Measurements from ENCODE around the gene WRAP73.

WRAP73 gene

DNA sequence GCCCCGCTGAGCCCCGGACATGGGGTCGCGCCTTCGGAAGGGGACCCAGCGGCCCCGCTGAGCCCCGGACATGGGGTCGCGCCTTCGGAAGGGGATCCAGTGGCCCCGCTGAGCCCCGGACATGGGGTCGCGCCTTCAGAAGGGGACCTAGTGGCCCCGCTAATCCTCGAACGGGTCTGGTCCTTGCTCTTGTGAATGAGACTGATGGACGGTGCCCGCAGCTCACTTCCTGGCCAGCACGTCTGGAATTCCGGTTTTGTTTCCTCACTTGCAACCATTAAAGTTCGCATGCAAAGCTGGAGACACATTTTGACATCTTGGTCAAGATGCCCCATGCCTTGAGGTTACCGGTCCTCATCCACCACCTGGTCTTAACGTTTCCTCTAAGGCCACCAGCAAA is 5.6 kb downstream of the WRAP73 start:
- DNase-seq, result no peak

DNA sequence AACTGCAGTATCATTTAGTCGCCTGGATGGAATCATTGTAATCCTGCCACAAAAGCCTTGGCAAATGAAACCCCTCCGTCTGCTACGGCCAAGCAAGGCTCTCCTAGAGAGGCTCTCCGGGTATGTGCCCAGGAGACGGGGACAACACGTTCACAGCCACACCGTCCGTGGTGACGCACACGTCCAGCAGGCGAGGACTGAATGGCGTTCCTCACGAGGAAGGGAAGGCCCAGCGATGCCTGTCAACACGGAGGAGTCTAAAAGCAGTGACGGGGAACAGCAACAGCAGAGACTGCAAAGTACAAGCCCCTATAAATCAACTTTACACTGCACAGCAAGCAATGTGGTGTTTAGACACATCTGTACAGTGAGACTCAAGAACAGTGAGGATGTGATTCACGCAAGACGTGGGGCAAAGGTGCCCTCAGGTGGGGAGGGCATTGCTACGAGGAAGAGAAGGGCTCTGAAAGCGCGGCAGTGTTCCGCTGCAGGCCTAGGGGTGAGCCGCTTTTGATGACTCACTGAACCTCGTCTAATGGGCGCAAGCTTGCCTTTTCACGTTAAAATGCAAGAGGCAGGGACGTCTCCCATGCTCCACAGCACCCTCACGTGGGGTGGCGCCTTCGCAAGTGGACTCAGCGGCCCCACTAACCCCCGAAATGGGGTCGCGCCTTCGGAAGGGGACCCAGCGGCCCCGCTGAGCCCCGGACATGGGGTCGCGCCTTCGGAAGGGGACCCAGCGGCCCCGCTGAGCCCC is 6.8 kb downstream of the WRAP73 start:
- no peak for DNase-seq

DNA sequence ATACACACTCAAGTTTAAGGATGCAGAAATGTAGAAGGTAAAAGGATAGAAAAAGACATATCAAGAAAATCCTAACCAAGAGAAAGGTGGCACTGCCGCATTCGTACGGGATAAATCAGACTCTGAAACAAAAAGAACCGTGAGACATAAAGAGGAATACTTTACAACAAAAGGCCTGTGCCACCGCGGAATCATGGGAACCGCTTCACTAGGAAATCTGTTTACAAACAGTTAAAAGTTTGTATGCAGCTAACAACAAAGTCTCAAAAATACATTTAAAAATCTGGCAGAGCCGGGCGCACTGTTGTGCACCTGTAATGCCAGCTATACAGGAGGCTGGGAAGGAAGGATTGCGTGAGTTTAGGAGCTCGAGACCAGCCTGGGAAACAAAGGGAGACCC is 8.1 kb downstream of the WRAP73 start:
- DNase-seq, result no peak

DNA sequence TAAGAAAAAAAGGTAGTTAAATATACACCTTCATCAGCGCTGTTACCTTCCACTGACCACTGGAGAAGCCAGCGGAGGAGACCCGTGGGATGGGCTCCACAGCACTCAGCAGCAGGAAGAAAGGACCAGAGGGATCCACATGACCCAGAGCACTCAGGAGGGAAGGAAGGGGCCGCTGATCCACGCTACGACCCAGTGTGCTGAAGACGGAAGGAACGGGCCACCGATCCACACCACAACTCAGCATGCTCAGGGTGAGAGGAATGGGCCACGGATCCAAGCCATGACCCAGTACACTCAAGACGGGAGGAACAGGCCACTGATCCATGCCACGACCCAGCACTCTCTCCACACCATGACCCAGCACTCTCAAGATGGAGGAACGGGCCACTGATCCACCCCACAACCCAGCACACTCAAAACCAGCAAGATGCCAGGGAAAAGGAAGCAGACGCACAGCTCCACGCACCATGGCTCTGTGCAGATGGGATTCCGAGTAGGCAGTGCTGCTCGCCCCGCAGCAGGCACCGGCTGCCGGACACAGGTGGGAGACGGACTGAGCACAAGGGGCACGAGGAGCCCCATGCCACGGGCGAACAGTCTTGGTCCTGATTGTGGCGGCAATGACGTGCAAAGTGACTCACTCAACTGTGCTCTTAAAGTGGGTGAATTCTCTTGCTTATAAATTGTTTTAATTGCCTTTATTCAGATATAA is 8.7 kb downstream of the WRAP73 start:
- no peak for DNase-seq

DNA sequence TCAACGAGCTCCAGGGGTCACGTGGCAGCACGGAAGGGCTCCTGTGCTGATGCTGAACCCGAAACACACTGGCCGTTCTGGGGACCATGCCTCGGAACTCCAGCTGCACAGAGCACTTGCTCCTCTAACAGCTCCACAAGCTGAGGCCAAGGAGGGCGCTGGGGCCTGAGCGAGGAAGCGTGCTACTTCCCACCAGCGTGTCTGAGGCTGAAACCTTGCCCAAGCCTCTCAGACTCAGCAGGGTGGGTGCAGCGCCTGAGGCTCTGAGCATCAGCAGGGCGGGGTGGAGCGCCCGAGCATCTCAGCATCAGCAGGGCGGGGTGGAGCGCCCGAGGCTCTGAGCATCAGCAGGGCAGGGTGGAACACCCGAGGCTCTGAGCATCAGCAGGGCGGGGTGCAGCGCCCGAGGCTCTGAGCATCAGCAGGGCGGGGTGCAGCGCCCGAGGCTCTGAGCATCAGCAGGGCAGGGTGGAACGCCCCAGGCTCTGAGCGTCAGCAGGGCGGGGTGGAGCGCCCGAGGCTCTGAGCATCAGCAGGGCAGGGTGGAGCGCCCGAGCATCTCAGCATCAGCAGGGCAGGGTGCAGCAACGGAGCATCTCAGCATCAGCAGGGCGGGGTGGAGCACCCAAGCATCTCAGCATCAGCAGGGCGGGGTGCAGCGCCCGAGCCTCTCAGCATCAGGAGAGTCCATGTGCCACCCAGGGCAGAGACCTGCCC is 9.6 kb downstream of the WRAP73 start:
- no peak for DNase-seq

DNA sequence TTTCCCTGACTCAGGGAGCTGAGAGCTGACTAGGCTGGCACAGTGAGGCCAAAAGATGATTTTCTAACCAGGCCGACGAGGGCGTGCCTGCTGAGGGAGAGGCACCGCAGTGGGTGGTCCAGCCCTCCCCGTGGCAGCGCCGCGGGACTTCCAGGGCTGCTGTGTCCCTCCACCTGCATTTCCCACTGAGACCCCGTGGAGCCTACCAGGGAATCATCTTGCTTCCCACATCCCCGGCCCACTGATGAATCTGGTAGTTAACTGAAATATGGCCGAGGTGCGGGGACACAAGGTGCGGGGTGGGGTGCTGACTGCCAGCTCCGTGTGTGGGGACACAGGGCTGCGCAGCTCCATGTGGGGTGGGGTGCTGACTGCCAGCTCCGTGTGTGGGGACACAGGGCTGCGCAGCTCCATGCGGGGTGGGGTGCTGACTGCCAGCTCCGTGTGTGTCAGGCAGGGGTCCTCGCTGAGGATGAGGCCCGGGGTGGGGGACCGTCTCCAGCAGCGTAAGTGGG is 10.4 kb downstream of the WRAP73 start:
- no peak for DNase-seq

DNA sequence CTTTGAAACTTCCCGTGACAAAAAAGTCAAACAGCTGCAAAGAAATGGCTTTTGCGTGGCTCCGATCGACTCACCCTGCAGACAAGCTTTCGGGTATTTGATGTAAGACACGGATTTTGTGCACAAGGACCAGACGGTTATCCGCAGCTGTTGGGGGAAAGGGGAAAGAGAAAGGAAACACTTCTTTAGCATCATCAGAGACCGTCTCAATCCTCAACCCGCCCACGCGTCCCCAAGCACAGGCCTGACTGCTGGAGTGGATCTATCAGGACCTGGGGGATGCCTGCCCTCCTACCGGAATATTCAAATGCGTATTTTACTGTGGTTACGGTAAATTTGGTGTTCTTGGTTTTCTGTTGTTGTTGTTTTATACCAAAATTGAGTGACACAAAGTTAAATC is 11.2 kb downstream of the WRAP73 start:
- DNase-seq, result no peak

DNA sequence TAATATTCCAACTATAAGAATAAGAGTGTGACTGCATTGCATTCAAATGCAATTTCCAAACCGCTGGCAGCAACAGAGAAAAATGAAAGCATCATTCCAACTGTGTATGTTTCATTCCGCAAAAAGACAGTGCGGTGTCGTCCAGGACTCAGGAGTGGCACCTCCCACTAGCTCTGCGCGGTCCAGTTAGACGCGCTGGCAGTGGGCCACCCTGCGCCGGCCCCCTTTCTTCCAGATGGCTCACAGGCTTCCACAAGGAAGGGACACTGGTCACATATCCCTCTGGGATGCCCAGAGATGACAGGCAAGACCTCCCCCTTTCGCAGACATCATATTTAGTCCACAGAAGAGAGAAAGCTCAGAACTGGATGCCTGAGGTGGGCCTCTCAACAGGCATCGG is 11.9 kb downstream of the WRAP73 start:
- DNase-seq, result no peak

DNA sequence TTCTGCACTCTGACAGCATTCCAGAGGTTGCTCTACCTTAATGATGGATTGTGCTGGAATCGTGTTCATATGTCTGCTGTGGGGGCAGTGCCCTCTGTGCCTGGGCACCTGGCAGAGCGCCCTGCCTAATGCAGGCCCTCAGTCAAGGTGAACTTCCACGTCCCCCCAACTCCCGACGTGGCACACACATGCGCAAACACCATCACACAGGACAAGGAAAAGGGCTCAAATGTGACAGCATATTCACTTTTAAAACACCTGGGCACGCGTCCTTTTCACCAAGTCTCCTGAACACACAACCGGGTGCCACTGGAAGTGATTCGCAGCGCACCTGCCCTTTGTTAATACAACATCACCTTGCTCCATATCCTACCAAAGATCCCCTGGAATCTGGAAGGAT is 13.4 kb downstream of the WRAP73 start:
- no peak for DNase-seq

DNA sequence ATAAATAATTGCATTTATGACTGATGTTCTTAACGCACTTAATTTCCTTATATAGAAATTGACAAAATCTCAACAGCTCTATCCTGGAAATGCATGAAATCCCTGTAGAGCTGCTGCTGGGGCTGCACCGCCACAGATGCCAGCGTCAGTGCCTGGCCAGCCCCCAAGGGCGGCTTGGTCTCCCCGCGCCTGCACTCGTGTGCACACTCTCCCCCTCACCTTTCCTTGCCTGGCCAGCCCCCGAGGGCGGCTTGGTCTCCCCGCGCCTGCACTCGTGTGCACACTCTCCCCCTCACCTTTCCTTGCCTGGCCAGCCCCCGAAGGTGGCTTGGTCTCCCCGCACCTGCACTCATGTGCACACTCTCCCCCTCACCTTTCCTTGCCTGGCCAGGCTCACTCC is 13.8 kb downstream of the WRAP73 start:
- no peak for DNase-seq

DNA sequence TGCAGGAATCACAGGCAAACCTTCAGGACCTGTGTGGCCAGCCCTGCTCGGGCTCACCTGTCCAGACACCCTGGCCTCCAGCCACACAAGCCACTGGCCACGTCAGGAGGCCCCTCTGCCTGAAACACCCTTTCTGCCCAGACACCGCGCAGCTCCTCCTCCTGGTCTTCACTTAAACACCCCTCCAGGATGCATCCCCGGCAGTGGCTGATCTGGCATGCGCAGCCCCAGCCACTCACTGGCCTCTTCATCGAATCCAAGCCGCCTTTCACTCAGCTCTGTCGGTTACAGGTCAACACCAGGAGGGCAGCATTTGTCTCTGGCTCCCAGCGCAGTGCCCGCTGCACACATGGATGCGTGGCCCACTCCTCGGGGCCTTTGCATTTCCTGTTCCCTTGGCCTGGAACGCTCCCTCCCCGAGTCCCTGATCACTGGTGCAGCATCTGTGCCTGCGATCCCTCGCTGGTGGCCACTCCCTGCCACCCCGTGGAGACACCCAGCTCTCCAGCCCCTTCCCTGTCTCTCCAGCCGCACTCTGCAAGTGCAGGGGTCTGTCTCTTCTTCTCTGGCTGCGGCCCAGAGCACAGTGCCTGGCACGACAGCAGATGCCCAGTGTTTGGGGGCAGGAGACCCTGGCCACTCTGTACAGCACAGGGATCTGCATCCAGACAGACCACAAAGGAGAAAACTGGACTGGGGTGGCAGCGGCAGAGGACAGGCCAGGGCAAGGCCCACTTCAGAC is 15.7 kb downstream of the WRAP73 start:
- DNase-seq, result no peak

DNA sequence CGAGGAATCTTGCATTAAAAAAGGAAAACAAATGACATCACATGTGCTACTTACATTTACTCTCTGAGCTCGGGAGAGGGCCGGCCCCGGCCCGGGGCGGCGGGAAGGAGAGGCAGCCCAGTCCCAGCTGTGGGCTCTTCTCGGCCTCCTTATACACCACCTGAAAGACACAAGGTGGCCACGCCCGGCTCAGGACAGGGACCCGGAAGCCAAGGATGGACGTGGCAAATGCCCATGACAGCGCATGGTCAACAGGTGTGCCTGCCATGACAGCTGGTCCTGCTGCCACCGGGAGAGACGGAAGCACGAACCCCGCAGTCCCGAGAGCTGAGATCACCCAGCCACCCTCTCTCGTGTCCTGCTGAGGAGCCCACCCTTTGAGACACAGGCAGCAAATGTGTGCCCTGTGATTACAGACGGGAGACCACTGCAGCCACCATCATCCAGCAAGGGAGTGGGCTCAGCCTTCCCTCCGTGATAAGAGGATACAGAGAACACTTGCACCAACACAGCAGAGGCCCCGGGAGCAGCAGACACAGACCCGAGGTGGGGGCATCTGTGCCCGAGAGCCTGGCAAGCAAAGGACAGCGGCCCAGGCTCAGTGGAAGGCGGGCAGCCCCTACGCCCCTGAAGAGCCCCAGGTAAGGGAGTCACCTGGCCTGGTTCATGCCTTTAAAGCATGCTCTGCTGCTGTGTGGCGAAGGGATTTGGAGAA is 16.4 kb downstream of the WRAP73 start:
- no peak for DNase-seq

DNA sequence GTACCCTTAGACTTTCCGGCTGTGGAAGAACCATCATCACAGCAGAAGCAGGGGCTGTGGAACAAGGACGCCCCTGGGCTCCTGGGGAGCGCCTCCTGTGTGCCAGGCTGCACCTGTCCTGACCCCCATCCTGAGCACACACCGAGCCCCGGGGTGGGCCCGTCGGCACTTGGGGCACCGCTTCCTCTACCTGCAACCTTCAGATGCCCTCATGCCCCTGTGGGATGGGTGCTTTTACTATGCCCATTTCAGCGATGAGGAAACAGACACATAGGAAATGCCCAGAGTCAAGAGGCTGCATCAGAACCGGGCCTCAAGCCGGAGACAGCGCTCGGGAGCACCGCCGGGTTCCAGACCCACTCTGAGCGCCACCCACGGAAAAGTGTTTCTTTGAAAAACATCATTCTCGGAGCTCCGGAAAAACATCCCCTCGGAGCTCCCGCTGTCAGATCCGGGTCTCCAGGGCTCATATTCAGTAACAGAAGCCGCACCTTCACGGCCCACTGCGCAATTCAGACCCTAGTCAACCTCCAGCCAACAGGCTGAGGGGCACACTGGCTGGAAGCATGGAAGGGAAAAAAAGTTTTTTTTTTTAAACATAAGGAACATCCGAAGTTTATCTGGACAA is 17.1 kb downstream of the WRAP73 start:
- no peak for DNase-seq

DNA sequence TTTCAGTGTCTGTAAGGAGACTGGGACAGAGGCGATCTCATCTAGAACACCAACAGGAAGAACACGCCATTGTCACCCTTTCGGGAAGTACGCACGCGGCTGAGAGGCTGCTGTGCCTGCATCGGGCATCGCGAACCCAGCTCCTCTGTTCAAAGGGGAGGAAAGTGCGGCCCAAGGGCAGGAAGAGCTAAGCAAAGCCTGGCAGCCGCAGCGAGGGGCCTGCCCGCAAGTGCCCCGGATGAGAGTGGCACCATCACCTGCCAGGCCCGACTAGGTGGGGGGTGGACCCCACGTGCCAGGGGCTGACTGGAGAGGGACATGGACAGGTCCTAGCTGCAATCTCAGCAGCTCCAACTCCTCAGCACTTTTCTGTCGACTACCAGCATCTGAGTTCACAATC is 17.6 kb downstream of the WRAP73 start:
- DNase-seq, result no peak

DNA sequence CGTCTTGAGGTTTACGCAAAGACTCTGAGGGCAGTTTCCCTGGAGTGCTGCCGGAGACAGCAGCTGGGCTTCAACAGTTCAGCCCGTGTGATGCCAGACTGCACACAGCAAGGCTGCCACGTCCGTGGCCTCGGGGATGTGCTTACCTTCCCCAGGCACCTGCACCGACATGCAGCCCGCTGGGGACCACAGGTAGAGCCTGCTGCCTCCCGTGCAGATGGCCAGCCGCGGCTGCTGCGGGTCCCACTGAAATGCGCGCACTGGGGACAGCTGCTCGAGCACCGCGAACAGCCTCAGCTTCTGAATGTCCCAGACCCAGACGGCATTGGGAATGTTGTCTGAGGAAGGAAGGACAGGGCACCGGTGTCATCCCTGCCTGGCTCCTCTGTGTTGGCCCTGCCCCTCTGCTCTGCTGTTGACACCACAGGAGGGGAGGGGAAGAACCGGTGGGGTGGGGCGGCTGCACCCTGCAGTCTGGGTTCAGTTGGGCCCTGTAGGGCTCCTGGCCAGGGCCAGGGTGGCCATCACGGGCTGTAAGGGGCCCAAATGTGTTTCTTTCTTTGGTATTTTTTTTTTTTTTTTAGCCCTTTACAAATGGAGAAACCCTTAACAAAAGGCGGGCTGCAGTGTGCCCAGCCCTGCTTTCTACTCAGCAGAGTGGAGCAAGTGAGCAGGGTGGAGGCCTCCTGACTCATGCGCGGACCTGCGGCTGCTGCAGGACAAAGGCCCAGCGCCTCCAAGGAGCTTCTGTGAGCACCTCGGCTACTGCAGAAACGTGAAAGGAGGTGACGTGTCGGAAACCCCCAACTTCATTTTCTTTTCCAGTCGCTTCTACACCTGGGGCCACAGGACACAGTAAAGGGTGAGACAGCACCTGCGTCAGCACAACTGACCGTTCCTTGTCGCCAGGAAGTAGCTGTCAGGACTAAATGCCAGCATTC is 18.3 kb downstream of the WRAP73 start:
- DNase-seq, result no peak

DNA sequence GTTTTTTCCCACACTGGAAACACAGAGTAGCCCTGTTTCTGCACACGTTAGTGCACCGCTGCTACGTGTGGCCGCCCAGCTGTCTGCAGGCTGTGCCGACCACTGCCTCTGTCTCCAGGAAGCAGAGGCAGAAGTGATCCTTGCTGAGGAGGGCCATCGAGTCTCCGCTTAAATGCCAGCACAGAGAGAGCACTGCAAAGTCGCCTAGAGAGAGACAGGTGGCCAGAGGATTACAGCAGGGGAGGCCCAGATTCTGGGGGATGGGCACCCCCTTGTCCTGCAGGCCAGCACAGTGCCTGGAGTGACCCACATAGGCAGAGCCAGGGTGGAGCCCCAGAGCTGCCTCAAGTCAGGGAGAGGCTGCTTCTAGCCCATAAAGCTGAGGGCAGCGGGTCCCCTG is 19.0 kb downstream of the WRAP73 start:
- no peak for DNase-seq

DNA sequence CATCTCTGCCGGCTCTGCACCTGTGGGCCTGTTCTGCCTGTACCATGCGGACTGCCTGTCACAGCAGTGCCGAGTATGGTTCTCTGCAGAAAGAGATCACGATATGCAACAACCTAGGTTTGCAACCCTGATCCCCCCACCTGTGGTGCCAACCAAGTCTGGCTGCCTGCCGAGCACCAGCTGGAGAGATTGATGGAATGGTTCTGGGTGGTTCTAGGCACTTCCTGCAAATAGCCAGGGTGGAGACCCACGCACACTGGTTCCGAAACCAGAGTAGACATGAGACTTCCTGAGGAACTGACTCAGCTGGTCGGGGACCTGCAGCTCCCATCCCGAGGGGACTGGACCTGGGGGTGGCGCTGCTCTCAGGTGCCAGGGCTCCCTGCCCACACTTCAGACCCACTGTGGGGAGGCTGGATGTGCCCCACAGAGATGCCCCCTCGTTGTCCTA is 19.7 kb downstream of the WRAP73 start:
- DNase-seq, result no peak

DNA sequence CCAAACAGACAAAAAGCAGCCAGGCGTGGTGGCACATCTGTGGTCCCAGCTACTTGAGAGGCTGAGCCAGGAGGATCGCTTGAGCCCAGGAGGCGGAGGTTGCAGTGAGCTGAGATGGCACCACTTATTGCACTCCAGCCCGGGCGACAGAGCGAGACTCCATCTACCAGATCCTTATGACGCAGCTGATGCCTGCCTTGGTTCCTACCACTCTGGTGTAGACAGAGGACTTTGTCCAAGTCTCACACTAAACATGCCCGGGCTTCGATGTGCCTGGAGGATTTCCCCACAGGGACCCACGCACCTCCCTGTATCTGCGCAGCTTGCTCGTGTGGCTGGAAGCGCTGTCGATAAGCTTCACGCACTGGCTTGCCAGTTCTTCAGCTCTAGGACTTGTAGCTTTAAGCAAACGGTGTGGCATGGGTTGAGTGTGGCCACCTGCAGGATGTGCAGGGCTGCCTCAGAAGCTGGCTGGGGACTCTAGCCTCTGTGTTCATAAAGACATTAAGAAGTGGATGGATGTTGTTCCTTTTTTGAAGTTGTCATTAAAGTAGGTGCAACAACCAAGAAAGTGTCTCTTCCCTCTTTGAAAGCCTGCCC is 20.2 kb downstream of the WRAP73 start:
- no peak for DNase-seq

DNA sequence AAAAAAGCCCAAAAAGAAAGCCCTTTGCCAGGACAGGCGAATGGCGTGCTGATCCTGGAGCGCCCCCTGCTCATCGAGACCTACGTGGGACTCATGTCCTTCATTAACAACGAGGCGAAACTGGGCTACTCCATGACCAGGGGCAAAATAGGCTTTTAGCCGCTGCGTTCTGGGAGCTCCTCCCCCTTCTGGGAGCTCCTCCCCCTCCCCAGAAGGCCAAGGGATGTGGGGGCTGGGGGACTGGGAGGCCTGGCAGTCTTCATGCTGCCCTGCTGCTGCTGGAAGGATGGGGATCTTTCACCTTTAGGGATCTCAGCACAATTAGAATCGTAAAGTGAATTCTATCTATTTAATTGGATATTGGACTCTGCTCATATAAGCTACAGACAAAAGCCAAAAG is 21.5 kb downstream of the WRAP73 start:
- DNase-seq, result no peak

All from stimulated activated CD8-positive, alpha-beta memory T cell treated with anti-CD3 and anti-CD28 coated beads, Interleukin-4, amount 100 ng/mL, for 48 hours (primary cell).